ENCODE measurements around the gene QRICH1.
"Not testable (repeated sequence)": the region's sequence is repeated elsewhere in the genome, so short reads cannot be mapped to it uniquely, and the experiment has no call there.

Gene QRICH1

GRCh38 chr3:49018707-49019006 is 75.2 kb downstream of the QRICH1 start:
- no peaks in the 10 kb centered on the region for H3K9me3 Mint-ChIP-seq
- H3K27me3 Mint-ChIP-seq, result no peaks in the 10 kb centered on the region
- ATAC-seq (no peak), DNase-seq (no peak)
- peaks cover 47% of the 10 kb centered on the region for H3K4me1 Mint-ChIP-seq
- peak overlapping the region; percentile 98 for H3K4me3 Mint-ChIP-seq
- peak overlapping the region; percentile 59 to 86 for H3K27ac Mint-ChIP-seq

GRCh38 chr3:49017971-49018706 is 75.7 kb downstream of the QRICH1 start, which contains the start of gene DALRD3:
Gene DALRD3 (minus strand): TSS chr3:49018580. CDS start chr3:49018564, 16 bp downstream.
- ATAC-seq, result peak; percentile 10
- peaks cover 47% of the 10 kb centered on the region for H3K4me1 Mint-ChIP-seq

GRCh38 chr3:49017229-49017970 is 76.5 kb downstream of the QRICH1 start:
- peak overlapping the region in 1 of 2 donors; percentile 56 for H3K27ac Mint-ChIP-seq
- H3K27me3 Mint-ChIP-seq, result no peaks in the 10 kb centered on the region
- no peak for ATAC-seq
- H3K4me3 Mint-ChIP-seq, result peak overlapping the region; percentile 98
- peaks cover 47% of the 10 kb centered on the region for H3K4me1 Mint-ChIP-seq
- no peak for DNase-seq
- H3K9me3 Mint-ChIP-seq, result no peaks in the 10 kb centered on the region

More at GRCh38 chr3:49017971-49018706, 75.7 kb downstream of the QRICH1 start, which contains the start of gene DALRD3:
- peak; percentile 67 to 71 for DNase-seq
- H3K4me3 Mint-ChIP-seq, result peak within 1 kb of the TSS; percentile 98
- H3K9me3 Mint-ChIP-seq, result no peaks in the 10 kb centered on the region
- H3K27me3 Mint-ChIP-seq, result no peaks in the 10 kb centered on the region
- peak within 1 kb of the TSS; percentile 59 to 86 for H3K27ac Mint-ChIP-seq

GRCh38 chr3:49016414-49017228 is 77.2 kb downstream of the QRICH1 start:
- Mint-ChIP-seq H3K27me3 (no peaks in the 10 kb centered on the region), H3K4me1 (peaks cover 55% of the 10 kb centered on the region), H3K27ac (no peak overlapping the region), H3K4me3 (no peak overlapping the region), H3K9me3 (no peaks in the 10 kb centered on the region)
- DNase-seq (no peak), ATAC-seq (no peak)

- DNase-seq (no peak), ATAC-seq (no peak)
- H3K27me3 Mint-ChIP-seq, result no peaks in the 10 kb centered on the region
- no peak overlapping the region for H3K27ac Mint-ChIP-seq
- no peak overlapping the region for H3K4me3 Mint-ChIP-seq
- no peaks in the 10 kb centered on the region for H3K9me3 Mint-ChIP-seq
- peaks cover 55% of the 10 kb centered on the region for H3K4me1 Mint-ChIP-seq
Measured at GRCh38 chr3:49015765-49016164, 78.1 kb downstream of the QRICH1 start.

- Mint-ChIP-seq H3K9me3 (no peaks in the 10 kb centered on the region), H3K27me3 (no peaks in the 10 kb centered on the region), H3K4me3 (no peak overlapping the region), H3K4me1 (peaks cover 52% of the 10 kb centered on the region), H3K27ac (peak overlapping the region in 1 of 2 donors; percentile 96)
- no peak for ATAC-seq
- no peak for DNase-seq
Measured at GRCh38 chr3:49015072-49015471, 78.8 kb downstream of the QRICH1 start.

GRCh38 chr3:49013738-49014660 is 79.9 kb downstream of the QRICH1 start:
- Mint-ChIP-seq H3K4me1 (peaks cover 50% of the 10 kb centered on the region), H3K4me3 (no peak overlapping the region), H3K27ac (peak overlapping the region in 1 of 2 donors; percentile 80), H3K9me3 (no peaks in the 10 kb centered on the region), H3K27me3 (no peaks in the 10 kb centered on the region)
- ATAC-seq (peak; percentile 57), DNase-seq (peak; percentile 46 to 55)

- DNase-seq (no peak), ATAC-seq (no peak)
- no peak overlapping the region for H3K4me3 Mint-ChIP-seq
- no peaks in the 10 kb centered on the region for H3K27me3 Mint-ChIP-seq
- no peaks in the 10 kb centered on the region for H3K9me3 Mint-ChIP-seq
- H3K27ac Mint-ChIP-seq, result peak overlapping the region in 1 of 2 donors; percentile 80
- H3K4me1 Mint-ChIP-seq, result peaks cover 56% of the 10 kb centered on the region
Measured at GRCh38 chr3:49013113-49013737, 80.6 kb downstream of the QRICH1 start.

GRCh38 chr3:49012441-49013017 is 81.3 kb downstream of the QRICH1 start:
- Mint-ChIP-seq H3K27me3 (no peaks in the 10 kb centered on the region), H3K4me1 (peaks cover 59% of the 10 kb centered on the region), H3K27ac (peak overlapping the region in 1 of 2 donors; percentile 71), H3K4me3 (no peak overlapping the region), H3K9me3 (no peaks in the 10 kb centered on the region)
- DNase-seq (no peak), ATAC-seq (no peak)

- DNase-seq (no peak), ATAC-seq (no peak)
- Mint-ChIP-seq H3K27ac (peak overlapping the region in 1 of 2 donors; percentile 74), H3K4me3 (peak overlapping the region; percentile 3 to 20), H3K9me3 (no peaks in the 10 kb centered on the region), H3K27me3 (no peaks in the 10 kb centered on the region), H3K4me1 (peaks cover 55% of the 10 kb centered on the region)
Measured at GRCh38 chr3:49009396-49009795, 84.5 kb downstream of the QRICH1 start.

- peak overlapping the region in 1 of 2 donors; percentile 100 for H3K27ac Mint-ChIP-seq
- ATAC-seq, H3K27me3 Mint-ChIP-seq, DNase-seq, H3K9me3 Mint-ChIP-seq: not testable (repeated sequence)
- H3K4me3 Mint-ChIP-seq, result peak overlapping the region; percentile 94 to 99
- H3K4me1 Mint-ChIP-seq, result peaks cover 51% of the 10 kb centered on the region
Measured at GRCh38 chr3:49008627-49009026, 85.2 kb downstream of the QRICH1 start.

- ATAC-seq, result peak; percentile 66
- Mint-ChIP-seq H3K27me3 (no peaks in the 10 kb centered on the region), H3K27ac (peak overlapping the region; percentile 99 to 100), H3K4me3 (peak overlapping the region; percentile 94 to 99), H3K4me1 (peaks cover 44% of the 10 kb centered on the region), H3K9me3 (no peaks in the 10 kb centered on the region)
- DNase-seq, result peak; percentile 80 to 88
Measured at GRCh38 chr3:49007771-49008528, 85.9 kb downstream of the QRICH1 start.

GRCh38 chr3:49007068-49007770 is 86.7 kb downstream of the QRICH1 start, which contains the start of gene WDR6:
Gene WDR6 (plus strand): TSS chr3:49007391. CDS start chr3:49007432, 41 bp downstream.
- Mint-ChIP-seq H3K9me3 (no peaks in the 10 kb centered on the region), H3K27me3 (no peaks in the 10 kb centered on the region), H3K4me3 (peak within 1 kb of the TSS; percentile 94 to 99), H3K27ac (peak within 1 kb of the TSS; percentile 99 to 100), H3K4me1 (peaks cover 37% of the 10 kb centered on the region)
- DNase-seq, result peak; percentile 98 to 99
- peak; percentile 93 for ATAC-seq

Measured in stimulated activated naive CD8-positive, alpha-beta T cell treated with anti-CD3 and anti-CD28 coated beads, Interleukin-15, amount 100 ng/mL, for 72 hours (primary cell).